DMS153 treated with DMSO at 0.1 percent for 48 hours (cell line): ENCODE results near the gene KCNK10.
A peak's percentile ranks its signal among the peaks of the same experiment; 100 is the strongest.

ENCODE experiments used
- DNase-seq: peaks from one replicate; lab custom pipeline; 2025; ENCODE audit not compliant: unreplicated experiment; lab: John Stamatoyannopoulos, UW

Gene KCNK10, protein sequence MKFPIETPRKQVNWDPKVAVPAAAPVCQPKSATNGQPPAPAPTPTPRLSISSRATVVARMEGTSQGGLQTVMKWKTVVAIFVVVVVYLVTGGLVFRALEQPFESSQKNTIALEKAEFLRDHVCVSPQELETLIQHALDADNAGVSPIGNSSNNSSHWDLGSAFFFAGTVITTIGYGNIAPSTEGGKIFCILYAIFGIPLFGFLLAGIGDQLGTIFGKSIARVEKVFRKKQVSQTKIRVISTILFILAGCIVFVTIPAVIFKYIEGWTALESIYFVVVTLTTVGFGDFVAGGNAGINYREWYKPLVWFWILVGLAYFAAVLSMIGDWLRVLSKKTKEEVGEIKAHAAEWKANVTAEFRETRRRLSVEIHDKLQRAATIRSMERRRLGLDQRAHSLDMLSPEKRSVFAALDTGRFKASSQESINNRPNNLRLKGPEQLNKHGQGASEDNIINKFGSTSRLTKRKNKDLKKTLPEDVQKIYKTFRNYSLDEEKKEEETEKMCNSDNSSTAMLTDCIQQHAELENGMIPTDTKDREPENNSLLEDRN

GRCh38 chr14:88323086-88323522 lies at the start of gene KCNK10:
Gene KCNK10 (minus strand): TSS chr14:88323269. CDS start chr14:88322798, 471 bp downstream.
- DNase-seq, result no peak

- DNase-seq, result no peak
Measured at GRCh38 chr14:88369496-88369895, 46.4 kb upstream of the KCNK10 start.

DNA sequence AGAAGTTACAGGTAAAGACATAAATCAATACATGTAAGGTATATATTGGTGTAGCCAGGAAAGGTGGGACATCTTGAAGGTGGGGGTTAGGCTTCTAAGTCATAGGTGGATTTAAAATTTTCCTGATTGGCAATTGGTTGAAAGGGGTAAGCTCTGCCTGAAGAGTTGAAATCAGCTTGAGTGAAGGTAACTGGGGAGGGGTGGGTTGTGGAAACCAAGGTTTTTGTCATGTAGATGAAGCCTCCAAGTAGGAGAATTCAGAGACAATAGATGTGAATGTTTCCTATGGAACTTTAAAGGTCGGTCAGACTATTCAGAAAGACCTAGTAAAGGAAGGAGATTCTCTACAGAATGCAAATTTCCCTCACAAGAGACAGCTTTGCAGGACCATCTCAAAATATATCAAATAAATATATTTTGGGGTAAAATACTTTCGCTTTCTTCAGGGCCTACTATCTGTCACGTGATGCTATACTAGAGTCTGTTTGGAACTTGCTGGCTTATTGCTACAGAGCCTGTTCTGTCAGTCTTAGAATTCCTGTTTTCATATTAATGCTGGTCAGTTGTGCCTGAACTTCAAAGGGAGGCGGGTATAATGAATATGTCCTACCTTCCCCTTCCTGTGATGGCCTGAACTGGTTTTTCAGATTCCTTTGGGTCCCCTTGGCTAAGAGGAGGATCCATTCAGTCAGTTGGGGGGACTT lies 41.8 kb upstream of the KCNK10 start:
- DNase-seq, result no peak

DNA sequence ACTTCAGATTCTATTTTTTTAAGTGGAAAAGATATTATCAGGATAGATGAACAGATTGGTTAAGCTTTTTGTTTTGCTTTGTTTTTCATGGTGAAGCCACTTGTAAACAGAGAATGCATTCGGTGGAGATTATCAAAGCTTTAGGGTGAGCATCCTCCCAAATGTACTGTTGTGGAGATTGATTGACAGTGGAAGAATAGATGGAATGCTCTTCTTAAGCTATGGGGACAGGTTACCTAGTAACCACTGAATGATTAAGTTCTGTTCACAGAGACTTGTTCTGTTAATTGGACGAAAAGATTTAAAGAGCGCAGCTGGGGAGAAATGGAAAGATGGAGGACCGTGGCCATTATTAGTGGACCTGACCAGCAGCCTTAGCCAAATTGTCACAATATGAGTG lies 40.6 kb upstream of the KCNK10 start:
- DNase-seq, result no peak

DNA sequence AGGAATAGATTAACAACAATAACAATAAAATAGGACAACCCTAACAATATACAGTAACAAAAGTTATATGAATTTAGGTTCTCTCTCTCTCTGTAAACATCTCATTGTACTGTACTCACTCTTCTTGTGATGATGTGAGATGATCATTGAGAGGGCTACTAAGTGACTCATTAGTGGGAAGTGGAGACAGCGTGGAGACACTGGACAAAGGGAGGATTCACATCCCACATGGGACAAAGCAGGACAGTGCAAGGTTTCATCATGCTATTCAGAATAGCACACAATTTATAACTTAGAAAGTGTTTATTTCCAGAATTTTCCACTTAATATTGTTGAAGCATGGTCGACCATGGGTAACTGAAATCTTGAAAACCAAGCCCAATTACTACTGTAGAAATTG lies 36.4 kb upstream of the KCNK10 start:
- no peak for DNase-seq

DNA sequence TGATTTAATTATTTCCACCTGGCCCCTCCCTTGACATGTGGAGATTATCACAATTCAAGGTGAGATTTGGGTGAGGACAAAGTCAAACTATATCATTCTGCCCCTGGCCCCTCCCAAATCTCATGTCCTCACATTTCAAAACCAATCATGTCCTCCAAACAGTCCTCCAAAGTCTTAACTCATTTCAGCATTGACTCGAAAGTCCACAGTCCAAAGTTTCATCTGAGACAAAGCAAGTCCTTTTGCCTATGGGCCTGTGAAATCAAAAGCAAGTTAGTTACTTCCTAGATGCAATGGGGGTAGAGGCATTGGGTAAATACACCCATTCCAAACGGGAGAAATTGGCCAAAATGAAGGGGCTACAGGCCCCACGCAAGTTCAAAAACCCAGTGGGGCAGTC lies 31.3 kb upstream of the KCNK10 start:
- DNase-seq, result no peak

DNA sequence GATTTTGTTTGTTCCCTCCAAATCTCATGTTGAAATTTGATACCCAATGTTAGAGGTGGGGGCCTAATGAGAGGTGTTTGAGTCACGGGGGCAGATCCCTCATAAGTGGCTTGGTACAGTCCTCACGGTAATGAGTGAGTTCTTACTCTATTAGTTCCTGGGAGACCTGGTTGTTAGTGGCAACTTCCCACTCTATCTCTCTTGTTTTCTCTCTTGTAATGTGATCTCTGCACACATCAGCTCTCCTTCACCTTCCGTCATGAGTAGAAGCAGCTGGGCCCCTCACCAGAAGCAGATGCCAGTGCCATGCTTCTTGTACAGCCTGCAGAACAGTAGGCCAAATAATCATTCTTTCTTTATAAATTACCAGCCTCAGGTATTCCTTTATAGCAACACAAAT lies 29.6 kb upstream of the KCNK10 start:
- DNase-seq, result peak; percentile 94

- DNase-seq, result peak; percentile 90
Measured at GRCh38 chr14:88351966-88352691, 29.1 kb upstream of the KCNK10 start.

- no peak for DNase-seq
Measured at GRCh38 chr14:88348546-88348945, 25.5 kb upstream of the KCNK10 start.

DNA sequence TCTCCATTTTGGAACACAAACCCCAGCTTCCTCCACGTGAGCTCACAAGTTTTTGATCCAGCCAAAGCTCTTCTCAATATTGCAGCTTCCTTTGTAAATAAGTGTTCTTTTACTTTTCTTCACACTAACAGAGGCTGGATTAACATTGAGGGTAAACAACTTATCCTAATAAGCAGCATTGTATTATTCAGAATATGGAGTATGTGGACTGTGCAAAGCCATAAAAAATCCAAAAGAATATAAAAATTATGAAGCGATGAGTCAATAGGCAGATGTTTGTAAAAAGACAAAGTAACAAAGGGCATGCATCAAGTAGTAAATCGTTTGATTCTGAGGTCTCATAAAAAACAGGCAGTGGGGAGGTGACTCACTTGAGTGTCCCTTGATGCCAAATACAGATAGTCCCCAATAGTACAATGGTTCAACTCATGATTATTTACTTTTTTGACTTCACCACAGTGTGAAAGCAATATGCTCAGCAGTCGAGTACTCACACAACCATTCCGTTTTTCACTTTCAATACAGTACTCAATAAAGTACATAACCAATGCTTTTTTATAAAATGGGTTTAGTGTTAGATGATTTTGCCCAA lies 23.1 kb upstream of the KCNK10 start:
- no peak for DNase-seq

DNA sequence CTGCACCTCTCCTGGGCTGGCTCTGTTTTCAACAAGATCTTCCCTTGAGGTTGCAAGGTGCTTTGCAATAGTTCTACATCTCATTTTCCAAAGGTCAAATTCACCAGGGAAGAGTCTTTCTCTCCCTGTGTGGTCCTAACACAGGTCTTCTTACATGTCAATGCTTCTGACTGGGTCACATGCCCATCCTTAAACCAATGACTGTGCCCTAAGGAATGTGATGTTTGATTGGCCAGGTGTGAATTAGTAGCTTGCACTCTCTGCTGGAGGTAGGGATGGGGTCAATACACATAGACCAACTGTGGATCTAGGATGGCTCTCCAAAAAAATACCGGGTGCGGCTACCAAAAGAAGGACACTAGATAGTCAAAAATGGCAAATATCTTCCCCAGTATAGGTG lies 19.9 kb upstream of the KCNK10 start:
- no peak for DNase-seq

- no peak for DNase-seq
Measured at GRCh38 chr14:88340357-88340756, 17.3 kb upstream of the KCNK10 start.

GRCh38 chr14:88333036-88333435 lies 10.0 kb upstream of the KCNK10 start:
- no peak for DNase-seq

GRCh38 chr14:88327497-88327896 lies 4.4 kb upstream of the KCNK10 start:
- no peak for DNase-seq

DNA sequence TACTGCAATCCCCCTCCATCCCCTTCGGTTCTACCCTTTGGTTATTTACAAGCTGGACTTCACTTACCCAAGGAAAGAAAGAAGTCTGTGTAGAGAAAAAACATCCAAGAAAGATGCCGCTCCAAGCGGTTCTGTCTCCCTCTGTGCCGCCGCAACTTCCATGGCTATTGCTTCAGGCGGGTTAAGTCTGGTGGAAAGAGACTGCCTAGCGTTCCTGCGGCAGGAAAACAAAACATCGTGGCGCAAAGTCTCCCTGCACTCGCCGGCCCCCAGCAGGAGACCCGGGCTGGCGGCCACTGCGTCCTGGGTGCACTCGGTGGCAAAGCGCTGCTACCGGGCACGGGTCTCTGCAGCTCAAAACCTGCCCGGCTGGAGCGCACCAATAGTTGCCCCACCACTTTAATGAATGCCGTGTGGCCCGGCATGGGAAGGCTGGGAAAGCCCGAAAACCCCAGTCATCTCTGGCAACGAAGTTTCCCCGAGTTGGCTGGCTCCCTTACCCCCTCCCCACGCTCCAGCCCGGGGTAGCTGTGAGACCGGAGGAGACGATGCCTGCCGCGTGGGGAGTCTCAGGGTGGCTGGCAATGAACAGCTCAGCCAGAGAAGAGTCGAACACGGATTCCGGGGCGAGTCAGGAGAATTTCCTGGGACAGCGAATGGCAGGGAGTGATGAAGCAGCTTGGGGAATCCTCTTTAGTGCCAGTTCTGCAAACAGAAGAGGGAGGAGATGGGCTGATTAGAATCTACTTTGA lies 3.5 kb upstream of the KCNK10 start:
- DNase-seq, result no peak

GRCh38 chr14:88325883-88326282 lies 2.8 kb upstream of the KCNK10 start:
- DNase-seq, result no peak

GRCh38 chr14:88324930-88325329 lies 1.9 kb upstream of the KCNK10 start:
- DNase-seq, result no peak

DNA sequence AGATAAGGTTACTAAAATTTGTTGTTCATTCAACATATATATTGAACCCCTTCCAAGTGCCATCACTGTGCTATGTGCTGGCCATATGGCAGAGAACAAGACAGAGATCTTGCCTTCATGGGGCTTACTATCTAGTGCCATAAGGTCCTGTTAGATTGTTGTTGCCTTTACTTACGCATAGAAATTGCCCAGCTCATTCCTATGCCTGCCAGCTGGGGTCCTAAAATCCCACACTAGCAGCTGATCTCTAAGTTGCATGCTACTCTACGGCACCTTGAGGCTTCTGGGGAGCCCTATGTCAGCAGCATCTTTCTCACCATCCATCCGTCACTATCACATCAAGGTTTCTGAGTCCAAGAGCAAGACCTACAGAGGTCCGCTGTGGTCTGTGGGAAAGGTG lies 1.4 kb upstream of the KCNK10 start:
- DNase-seq, result no peak

DNA sequence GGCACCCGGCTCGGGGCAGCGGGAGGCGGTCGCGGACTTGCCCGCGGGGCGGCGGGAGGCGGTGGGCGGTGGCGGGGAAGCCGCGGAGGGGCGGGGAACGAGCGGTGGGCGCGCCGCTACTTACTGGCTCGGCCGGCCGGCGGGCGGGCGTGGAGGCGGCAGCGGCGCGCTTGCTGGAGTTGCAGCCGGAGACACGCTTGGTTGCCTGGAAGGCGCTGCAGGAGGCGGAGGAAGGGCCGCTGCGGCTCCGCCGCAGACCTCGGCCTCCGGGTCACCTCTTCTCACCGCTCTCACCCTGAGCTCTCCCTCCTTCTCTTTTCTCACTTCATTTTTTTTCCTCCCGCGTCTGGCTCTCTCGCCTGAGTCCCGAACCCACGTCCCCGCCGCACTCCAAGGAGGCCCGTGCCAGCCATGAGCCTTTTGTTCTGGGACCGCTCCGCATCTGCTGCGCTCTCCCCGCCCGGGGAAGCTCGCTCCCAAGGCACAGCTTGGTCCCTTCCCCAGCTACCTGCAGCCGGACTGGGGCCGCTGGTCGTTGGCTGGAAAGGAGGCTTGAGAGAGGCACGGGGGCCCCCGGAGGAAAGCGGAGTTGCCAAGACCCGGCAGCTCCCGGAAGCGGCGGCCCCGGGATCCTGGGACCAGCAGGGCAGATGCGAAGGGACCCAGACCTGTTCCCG lies 592 bp upstream of the KCNK10 start:
- DNase-seq, result no peak
